SJCRH30 (cell line): ENCODE measurements around the gene ADH1C. TPM values are rescaled to one million over a fixed set of nuclear protein-coding genes. Genes with fewer than 3 reads are reported as not detected.

Experiments used
- DNase-seq, 2 experiments: peaks; one replicate each; pipeline ENCODE4 v3.0.0-alpha.2; 2015 to 2020
- H3K27ac ChIP-seq: fragments of 250-450 bp; sonication (Bioruptor Pico); 2 replicates; pipeline ENCODE4 v1.5.1; 2020; ENCODE audit warnings: mild to moderate bottlenecking, moderate library complexity
- H3K27me3 ChIP-seq: fragments of 250-450 bp; sonication (Bioruptor Pico); 2 replicates; pipeline ENCODE4 v1.5.1; 2020; ENCODE audit warnings: mild to moderate bottlenecking, moderate library complexity
- H3K36me3 ChIP-seq: fragments of 250-450 bp; sonication (Bioruptor Pico); 2 replicates; pipeline ENCODE4 v1.5.1; 2020; ENCODE audit warnings: mild to moderate bottlenecking, moderate library complexity
- H3K4me1 ChIP-seq: fragments of 250-450 bp; sonication (Bioruptor Pico); 2 replicates; pipeline ENCODE4 v1.5.1; 2020; ENCODE audit warnings: mild to moderate bottlenecking, moderate library complexity
- H3K4me3 ChIP-seq: fragments of 250-450 bp; sonication (Bioruptor Pico); 2 replicates; pipeline ENCODE4 v1.5.1; 2020; ENCODE audit warnings: mild to moderate bottlenecking, moderate library complexity
- H3K9me3 ChIP-seq: fragments of 250-450 bp; sonication (Bioruptor Pico); replicated peaks from 2 replicates; pipeline ENCODE4 v1.5.1; 2020; ENCODE audit warnings: mild to moderate bottlenecking, moderate library complexity
- total RNA-seq: library from RNA; depleted of rRNA; stranded (reverse); fragments of >200 nt; shearing (Covaris generic); gene quantifications from 2 replicates; pipeline ENCODE4 v1.2.3, GENCODE V29; 2014; rRNA removed

ADH1C gene
- total RNA-seq, 1 experiment from 2014 or later, result not detected

- peak in 1 of 2 experiments; percentile 23 for DNase-seq
- Histone ChIP-seq H3K9me3 (no peaks in the 10 kb centered on the region), H3K4me1 (no peaks in the 10 kb centered on the region), H3K36me3 (no peaks in the 10 kb centered on the region), H3K4me3 (no peak overlapping the region), H3K27me3 (no peaks in the 10 kb centered on the region), H3K27ac (no peak overlapping the region)
Observed at GRCh38 chr4:99293357-99293756, 59.2 kb downstream of the ADH1C start.

GRCh38 chr4:99290848-99291786, 61.4 kb downstream of the ADH1C start, which contains the start of gene ADH1A:
ADH1A (minus strand) TSS chr4:99290985; CDS start chr4:99290914, 71 bp downstream.
- no peak within 1 kb of the TSS for H3K4me3 ChIP-seq
- no peak for DNase-seq
- H3K4me1 ChIP-seq, result no peaks in the 10 kb centered on the region
- H3K36me3 ChIP-seq, result no peaks in the 10 kb centered on the region
- no peaks in the 10 kb centered on the region for H3K27me3 ChIP-seq
- no peak within 1 kb of the TSS for H3K27ac ChIP-seq
- no peaks in the 10 kb centered on the region for H3K9me3 ChIP-seq

Other genes starting within 250 kb of the ADH1C start
- gene ADH4, start 208.4 kb downstream of the ADH1C start, total RNA-seq, result not detected in 2 replicates
- not detected in 2 replicates for gene ADH6, start 133.5 kb downstream of the ADH1C start, total RNA-seq
- gene ADH1A, start 61.8 kb downstream of the ADH1C start, total RNA-seq, result not detected in 2 replicates
- not detected in 2 replicates for gene ADH1B, start 31.3 kb downstream of the ADH1C start, total RNA-seq
- not detected in 2 replicates for gene ADH7, start 82.6 kb upstream of the ADH1C start, total RNA-seq
- gene C4orf17, start 158.3 kb upstream of the ADH1C start, total RNA-seq, result not detected in 2 replicates
- gene TRMT10A, start 211.3 kb upstream of the ADH1C start, total RNA-seq, result 8.8 and 8.9 TPM in 2 replicates
- 0.20 TPM in 1 of 2 replicates, not detected in the other for gene MTTP, start 222.1 kb upstream of the ADH1C start, total RNA-seq